HEK293T (cell line): ENCODE data around the gene ARHGEF39.

Source experiments
- FOXA1 ChIP-seq: fragments of 450-650 bp; IDR thresholded peaks from 2 replicates; pipeline ENCODE4 v1.6.1; 2016; ENCODE audit warnings: mild to moderate bottlenecking
- FOXK2 ChIP-seq: fragments of 450-650 bp; IDR thresholded peaks from 2 replicates; pipeline ENCODE4 v1.6.1; 2016; ENCODE audit warnings: mild to moderate bottlenecking
- L3MBTL2 ChIP-seq: fragments of 450-650 bp; conservative IDR thresholded peaks from 2 replicates; pipeline ENCODE4 v1.6.1; 2016; ENCODE audit warnings: mild to moderate bottlenecking
- TARDBP ChIP-seq: fragments of 450-650 bp; IDR thresholded peaks from 2 replicates; pipeline ENCODE4 v1.6.1; 2016

- no peak for TF ChIP-seq TARDBP
- no peak for TF ChIP-seq FOXK2
- TF ChIP-seq FOXA1 = no peak
- no peak for TF ChIP-seq L3MBTL2
Measured at GRCh38 chr9:35697486-35697885, 32.5 kb upstream of the ARHGEF39 start.
